GM23338 (cell line): ENCODE data around the gene KRTAP13-4. TPM values are rescaled to one million over a fixed set of nuclear protein-coding genes. Genes with fewer than 3 reads are reported as not detected.

Source experiments
- ATAC-seq: fragments of 200-7000 bp; cut with Tn5 transposase; 3 replicates; pipeline ENCODE4 v1.9.1; 2020
- DNase-seq: peaks from one replicate; pipeline ENCODE4 v3.0.0-alpha.2; 2015; ENCODE audit warnings: low spot score
- H2AFZ ChIP-seq: fragments of 200-600 bp; sonication (generic); 2 replicates; pipeline ENCODE4 v1.8.0; 2016; ENCODE audit warnings: antibody characterized with exemption, mild to moderate bottlenecking, moderate library complexity
- H3F3A ChIP-seq: fragments of 200-600 bp; sonication (generic); replicated peaks from 2 replicates; pipeline ENCODE4 v1.8.0; 2017; ENCODE audit warnings: antibody characterized with exemption, mixed run types, low read depth
- H3K27ac ChIP-seq: fragments of 200-600 bp; sonication (generic); 2 replicates; pipeline ENCODE4 v1.6.1; 2016; ENCODE audit warnings: low read depth
- H3K27me3 ChIP-seq: fragments of 200-600 bp; sonication (generic); 2 replicates; pipeline ENCODE4 v1.8.0; 2016; ENCODE audit warnings: mild to moderate bottlenecking, mixed run types, moderate library complexity; ENCODE audit not compliant: insufficient read depth
- H3K36me3 ChIP-seq: fragments of 200-600 bp; sonication (generic); 2 replicates; pipeline ENCODE4 v1.8.0; 2016; ENCODE audit warnings: mild to moderate bottlenecking; ENCODE audit not compliant: insufficient read depth
- H3K4me1 ChIP-seq: fragments of 200-600 bp; sonication (generic); 2 replicates; pipeline ENCODE4 v1.8.0; 2016; ENCODE audit warnings: mild to moderate bottlenecking, moderate library complexity; ENCODE audit not compliant: insufficient read depth
- H3K4me2 ChIP-seq: fragments of 200-600 bp; sonication (generic); 2 replicates; pipeline ENCODE4 v1.7.1; 2017; ENCODE audit warnings: mixed run types
- H3K4me3 ChIP-seq: fragments of 200-600 bp; sonication (generic); 2 replicates; pipeline ENCODE4 v1.6.1; 2016; ENCODE audit warnings: mixed run types
- H3K79me2 ChIP-seq: fragments of 200-600 bp; sonication (generic); replicated peaks from 2 replicates; pipeline ENCODE4 v1.8.0; 2017; ENCODE audit warnings: mild to moderate bottlenecking; ENCODE audit not compliant: insufficient read depth
- H3K9me2 ChIP-seq: fragments of 200-600 bp; sonication (generic); 2 replicates; pipeline ENCODE4 v1.8.0; 2017; ENCODE audit not compliant: insufficient read depth
- H4K20me1 ChIP-seq: fragments of 200-600 bp; sonication (generic); replicated peaks from 2 replicates; pipeline ENCODE4 v1.8.0; 2017; ENCODE audit warnings: mild to moderate bottlenecking; ENCODE audit not compliant: insufficient read depth
- H3K27ac Mint-ChIP-seq: 2 replicates; pipeline ENCODE4 v1.8.0; 2020; ENCODE audit warnings: inconsistent platforms, mild to moderate bottlenecking, moderate library complexity, mixed read lengths
- H3K27me3 Mint-ChIP-seq: 3 replicates; pipeline ENCODE4 v1.8.0; 2022; ENCODE audit warnings: low read depth, mild to moderate bottlenecking, moderate library complexity, mixed read lengths, inconsistent platforms; ENCODE audit not compliant: insufficient read depth, poor library complexity
- H3K36me3 Mint-ChIP-seq: 3 replicates; pipeline ENCODE4 v1.8.0; 2021; ENCODE audit warnings: low read depth, mild to moderate bottlenecking, inconsistent platforms, moderate library complexity, mixed read lengths
- H3K4me1 Mint-ChIP-seq: 3 replicates; pipeline ENCODE4 v1.8.0; 2020; ENCODE audit warnings: mild to moderate bottlenecking, inconsistent platforms, mixed read lengths
- H3K4me3 Mint-ChIP-seq: 3 replicates; pipeline ENCODE4 v1.8.0; 2021; ENCODE audit warnings: moderate library complexity, mild to moderate bottlenecking, inconsistent platforms, mixed read lengths
- H3K9me3 Mint-ChIP-seq: 3 replicates; pipeline ENCODE4 v1.8.0; 2020; ENCODE audit warnings: moderate library complexity, mild to moderate bottlenecking, inconsistent platforms, mixed read lengths
- CTCF ChIP-seq, 2 experiments: fragments of 200-600 bp in 1 of 2; sonication (generic) in 1 of 2; conservative IDR thresholded peaks; 2 replicates each; pipeline versions ENCODE4 v1.5.1 to v1.6.1; 2016 to 2017; ENCODE audit warnings: antibody characterized with exemption in 2 of 2, low read depth in 2 of 2, mild to moderate bottlenecking in 2 of 2, moderate library complexity in 1 of 2
- ETS1 ChIP-seq: IDR thresholded peaks from 2 replicates; pipeline ENCODE4 v1.6.1; 2016; ENCODE audit warnings: antibody characterized with exemption
- EZH2 ChIP-seq: fragments of 200-600 bp; sonication (generic); IDR thresholded peaks from one replicate; pipeline ENCODE4 v1.8.0; 2017; ENCODE audit warnings: antibody characterized with exemption, mild to moderate bottlenecking, low read depth; ENCODE audit not compliant: unreplicated experiment
- NANOG ChIP-seq: IDR thresholded peaks from 2 replicates; pipeline ENCODE4 v1.6.1; 2016; ENCODE audit warnings: antibody characterized with exemption, borderline replicate concordance
- POLR2AphosphoS5 ChIP-seq: IDR thresholded peaks from 2 replicates; pipeline ENCODE4 v1.6.1; 2016; ENCODE audit warnings: antibody characterized with exemption, low read depth
- REST ChIP-seq: IDR thresholded peaks from one replicate; pipeline ENCODE4 v1.6.1; 2018; ENCODE audit warnings: antibody characterized with exemption; ENCODE audit not compliant: unreplicated experiment
- STAT1 ChIP-seq: IDR thresholded peaks from one replicate; pipeline ENCODE4 v1.6.1; 2016; ENCODE audit warnings: antibody characterized with exemption; ENCODE audit not compliant: unreplicated experiment
- ZNF114 ChIP-seq: fragments of 250-450 bp; sonication (Bioruptor Pico); IDR thresholded peaks from 2 replicates; pipeline ENCODE4 v1.5.0; 2020; ENCODE audit warnings: mild to moderate bottlenecking, moderate library complexity
- long read RNA-seq: library from polyadenylated mRNA; unstranded; transcript quantifications from one replicate; pipeline ENCODE4 v2.0.0, GENCODE V29; 2020; ENCODE audit not compliant: unreplicated experiment
- polyA plus RNA-seq: library from polyadenylated mRNA; unstranded; fragments of >200 nt; fragmentation: Nextera tagmentation; extraction: Ambion mirVana; gene quantifications from 2 replicates; pipeline ENCODE4 v1.2.1, GENCODE V29; 2016
- total RNA-seq: library from RNA; depleted of rRNA; stranded (reverse); fragments of >200 nt; shearing (Covaris generic); gene quantifications from 2 replicates; pipeline ENCODE4 v1.2.3, GENCODE V29; 2014; rRNA removed

KRTAP13-4 gene
- total RNA-seq (not detected in 2 replicates), polyA plus RNA-seq (not detected in 2 replicates)
- long read RNA-seq, result 0 reads

- Mint-ChIP-seq H3K27ac (no peak within 1 kb of the TSS), H3K27me3 (peaks cover 4% of the 10 kb centered on the region), H3K4me1 (peaks cover 32% of the 10 kb centered on the region), H3K36me3 (no peaks in the 10 kb centered on the region; the same call in 2 of the 3 replicates), H3K4me3 (no peak within 1 kb of the TSS), H3K9me3 (peaks cover 2% of the 10 kb centered on the region; the same call in 1 of the 3 replicates)
- Histone ChIP-seq H3K9me2 (0 out of 2 replicates have a peak, but pooled peaks cover 4% of the 10 kb centered on the region), H3K4me2 (no peak within 1 kb of the TSS), H2AFZ (no peak within 1 kb of the TSS), H3K27me3 (no peaks in the 10 kb centered on the region), H3F3A (no peaks in the 10 kb centered on the region), H3K36me3 (no peaks in the 10 kb centered on the region), H3K79me2 (no peaks in the 10 kb centered on the region), H3K27ac (no peak within 1 kb of the TSS), H3K4me1 (peaks cover 4% of the 10 kb centered on the region; the same call in 1 of the 2 replicates), H4K20me1 (no peaks in the 10 kb centered on the region), H3K4me3 (no peak within 1 kb of the TSS)
- no peak for DNase-seq
- no peak for ATAC-seq
- TF ChIP-seq REST (no peak), EZH2 (no peak), ZNF114 (CRISPR knock-in tag) (no peak), CTCF (conservative IDR thresholded peaks at IDR 0.05; ENCODE audit: low read depth in 2 of 2) (no peak), NANOG (no peak), STAT1 (no peak)
These were observed at the start of gene KRTAP13-4 for GRCh38 chr21:30430170-30430655. Gene KRTAP13-4 (plus strand): TSS chr21:30430220. CDS start chr21:30430276, 56 bp downstream.

- no peaks in the 10 kb centered on the region for H3K79me2 ChIP-seq
- H3K36me3 ChIP-seq, result no peaks in the 10 kb centered on the region
- no peak overlapping the region for H3K4me2 ChIP-seq
- DNase-seq (no peak), ATAC-seq (no peak)
- no peak overlapping the region for H3K27ac Mint-ChIP-seq
- peaks cover 5% of the 10 kb centered on the region for H3K27me3 Mint-ChIP-seq
- H3K4me3 Mint-ChIP-seq, result no peak overlapping the region
- H3K4me3 ChIP-seq, result no peak overlapping the region
- no peaks in the 10 kb centered on the region for H3K27me3 ChIP-seq
- H3K9me3 Mint-ChIP-seq, result peaks cover 3% of the 10 kb centered on the region; the same call in 1 of the 3 replicates
- H3K36me3 Mint-ChIP-seq, result no peaks in the 10 kb centered on the region
- no peaks in the 10 kb centered on the region for H4K20me1 ChIP-seq
- no peak overlapping the region for H2AFZ ChIP-seq
- H3K27ac ChIP-seq, result no peak overlapping the region
- peaks cover 4% of the 10 kb centered on the region; the same call in 1 of the 3 replicates for H3K4me1 Mint-ChIP-seq
- H3F3A ChIP-seq, result no peaks in the 10 kb centered on the region
- H3K4me1 ChIP-seq, result no peaks in the 10 kb centered on the region
- peaks cover 19% of the 10 kb centered on the region; the same call in 1 of the 2 replicates for H3K9me2 ChIP-seq
- TF ChIP-seq ETS1 (no peak), POLR2AphosphoS5 (no peak), ZNF114 (CRISPR knock-in tag) (no peak)
These were observed 47.8 kb upstream of the KRTAP13-4 start for GRCh38 chr21:30382201-30382600.
